Measurements from ENCODE around the gene GALNT9. TPM values are rescaled to one million over a fixed set of nuclear protein-coding genes. Genes with fewer than 3 reads are reported as not detected.

The GALNT9 gene
- total RNA-seq, 1 experiment from 2014 or later, result 0.44 TPM

DNA sequence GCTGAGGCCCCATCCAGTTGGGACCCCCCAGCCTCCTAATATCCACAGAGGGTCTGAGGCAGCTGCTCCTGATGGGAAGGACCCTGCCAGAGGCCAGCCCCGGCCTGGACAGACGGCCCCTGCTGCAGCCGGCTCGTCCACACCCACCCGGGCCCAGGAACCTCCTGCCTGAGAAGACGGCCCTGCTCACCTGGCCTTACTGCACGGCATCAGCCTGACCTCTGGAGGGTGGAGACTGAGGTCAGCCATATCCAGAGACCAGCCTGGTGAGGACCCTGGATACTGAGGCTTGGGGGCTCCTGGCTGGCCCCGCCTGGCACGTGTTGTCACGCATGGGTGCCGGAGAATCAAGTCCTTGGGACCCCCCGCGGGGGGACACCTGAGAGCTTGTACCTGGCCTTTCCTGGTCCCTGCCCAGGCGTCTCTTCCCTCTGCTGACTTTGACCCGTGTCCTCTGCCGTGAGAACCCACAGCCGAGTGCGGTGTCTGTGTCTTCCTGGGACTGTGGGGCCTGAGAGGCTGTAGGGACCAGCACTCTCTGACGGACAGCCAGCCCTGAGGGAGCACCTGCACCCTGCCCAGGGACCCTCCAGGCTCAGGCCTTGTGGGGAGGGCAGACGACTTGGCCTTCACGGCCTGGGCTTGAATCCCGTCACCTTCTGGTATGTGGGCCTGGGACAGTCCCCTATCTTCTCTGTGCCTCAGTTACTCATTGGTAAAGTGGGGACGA, 127.8 kb downstream of the GALNT9 start:
- BruUV-seq (replicated peaks), result no TSS peak
- ATAC-seq, result no peak
- Histone ChIP-seq H3F3A (ENCODE audit: low read length, unreplicated experiment) (no peaks in the 10 kb centered on the region), H3K4me3 (ENCODE audit: low read length) (no peak overlapping the region), H3K27ac (ENCODE audit: low read length) (no peak overlapping the region), H3K9ac (ENCODE audit: low read length) (no peak overlapping the region), H3K9me3 (ENCODE audit: low read length) (no peaks in the 10 kb centered on the region), H3K27me3 (ENCODE audit: low read length) (peaks cover 39% of the 10 kb centered on the region), H3K9me2 (replicated peaks; ENCODE audit: low read length) (no peaks in the 10 kb centered on the region), H3K36me3 (ENCODE audit: low read depth, low read length) (no peaks in the 10 kb centered on the region), H4K20me1 (ENCODE audit: low read length) (no peaks in the 10 kb centered on the region), H3K4me1 (ENCODE audit: insufficient read depth, low read length) (no peaks in the 10 kb centered on the region), H3K79me2 (ENCODE audit: low read length) (no peaks in the 10 kb centered on the region), H3K4me2 (ENCODE audit: low read length) (no peak overlapping the region), H2AFZ (ENCODE audit: low read length) (no peak overlapping the region)
- ChIA-PET CTCF (no interaction called here), POLR2A (ENCODE audit: unreplicated experiment) (no interaction called here)
- TF ChIP-seq EZH2 (IDR thresholded peaks at IDR 0.05; ENCODE audit: low read length, unreplicated experiment) (no peak), EZH2phosphoT487 (IDR thresholded peaks at IDR 0.05; ENCODE audit: borderline replicate concordance, low read length) (no peak)
- TF ChIP-seq, protein P1, sequence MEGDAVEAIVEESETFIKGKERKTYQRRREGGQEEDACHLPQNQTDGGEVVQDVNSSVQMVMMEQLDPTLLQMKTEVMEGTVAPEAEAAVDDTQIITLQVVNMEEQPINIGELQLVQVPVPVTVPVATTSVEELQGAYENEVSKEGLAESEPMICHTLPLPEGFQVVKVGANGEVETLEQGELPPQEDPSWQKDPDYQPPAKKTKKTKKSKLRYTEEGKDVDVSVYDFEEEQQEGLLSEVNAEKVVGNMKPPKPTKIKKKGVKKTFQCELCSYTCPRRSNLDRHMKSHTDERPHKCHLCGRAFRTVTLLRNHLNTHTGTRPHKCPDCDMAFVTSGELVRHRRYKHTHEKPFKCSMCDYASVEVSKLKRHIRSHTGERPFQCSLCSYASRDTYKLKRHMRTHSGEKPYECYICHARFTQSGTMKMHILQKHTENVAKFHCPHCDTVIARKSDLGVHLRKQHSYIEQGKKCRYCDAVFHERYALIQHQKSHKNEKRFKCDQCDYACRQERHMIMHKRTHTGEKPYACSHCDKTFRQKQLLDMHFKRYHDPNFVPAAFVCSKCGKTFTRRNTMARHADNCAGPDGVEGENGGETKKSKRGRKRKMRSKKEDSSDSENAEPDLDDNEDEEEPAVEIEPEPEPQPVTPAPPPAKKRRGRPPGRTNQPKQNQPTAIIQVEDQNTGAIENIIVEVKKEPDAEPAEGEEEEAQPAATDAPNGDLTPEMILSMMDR (conservative IDR thresholded peaks at IDR 0.05; ENCODE audit: low read depth, low read length), result no peak
- intact Hi-C loops (cut with micrococcal nuclease), result no loop called here
- no peak for DNase-seq

DNA sequence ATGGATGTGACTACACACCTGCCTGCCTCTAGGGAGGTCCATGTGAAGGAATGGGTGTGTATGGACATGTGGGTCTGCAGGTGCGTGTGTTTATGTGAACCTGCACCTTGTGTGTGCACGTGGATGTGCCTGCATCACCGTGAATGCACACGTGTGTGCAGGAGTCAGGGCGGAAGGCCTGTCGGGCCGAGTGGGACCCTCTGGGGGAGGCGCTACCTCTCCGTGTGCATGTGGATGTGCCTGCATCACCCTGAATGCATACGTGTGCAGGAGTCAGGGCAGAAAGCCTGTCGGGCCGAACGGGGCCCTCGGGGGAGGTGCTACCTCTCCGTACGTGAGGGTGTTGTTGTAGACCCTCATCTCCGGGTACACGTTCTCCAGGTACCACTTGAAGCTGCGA, 128.6 kb downstream of the GALNT9 start:
- Histone ChIP-seq H3K4me2 (ENCODE audit: low read length) (no peak overlapping the region), H3K9me2 (replicated peaks; ENCODE audit: low read length) (no peaks in the 10 kb centered on the region), H3K4me3 (ENCODE audit: low read length) (no peak overlapping the region), H3K79me2 (ENCODE audit: low read length) (no peaks in the 10 kb centered on the region), H4K20me1 (ENCODE audit: low read length) (no peaks in the 10 kb centered on the region), H3K27me3 (ENCODE audit: low read length) (peaks cover 32% of the 10 kb centered on the region), H2AFZ (ENCODE audit: low read length) (no peak overlapping the region), H3F3A (ENCODE audit: low read length, unreplicated experiment) (no peaks in the 10 kb centered on the region), H3K9me3 (ENCODE audit: low read length) (no peaks in the 10 kb centered on the region), H3K9ac (ENCODE audit: low read length) (no peak overlapping the region), H3K36me3 (ENCODE audit: low read depth, low read length) (no peaks in the 10 kb centered on the region), H3K4me1 (ENCODE audit: insufficient read depth, low read length) (no peaks in the 10 kb centered on the region), H3K27ac (ENCODE audit: low read length) (no peak overlapping the region)
- intact Hi-C loops (cut with micrococcal nuclease), result no loop called here
- ATAC-seq (no peak), DNase-seq (no peak)
- TF ChIP-seq, protein P1 (conservative IDR thresholded peaks at IDR 0.05; ENCODE audit: low read depth, low read length), result no peak
- TF ChIP-seq EZH2phosphoT487 (IDR thresholded peaks at IDR 0.05; ENCODE audit: borderline replicate concordance, low read length) (no peak), EZH2 (IDR thresholded peaks at IDR 0.05; ENCODE audit: low read length, unreplicated experiment) (no peak)
- ChIA-PET CTCF (no interaction called here), POLR2A (ENCODE audit: unreplicated experiment) (no interaction called here)
- BruUV-seq (replicated peaks), result no TSS peak

DNA sequence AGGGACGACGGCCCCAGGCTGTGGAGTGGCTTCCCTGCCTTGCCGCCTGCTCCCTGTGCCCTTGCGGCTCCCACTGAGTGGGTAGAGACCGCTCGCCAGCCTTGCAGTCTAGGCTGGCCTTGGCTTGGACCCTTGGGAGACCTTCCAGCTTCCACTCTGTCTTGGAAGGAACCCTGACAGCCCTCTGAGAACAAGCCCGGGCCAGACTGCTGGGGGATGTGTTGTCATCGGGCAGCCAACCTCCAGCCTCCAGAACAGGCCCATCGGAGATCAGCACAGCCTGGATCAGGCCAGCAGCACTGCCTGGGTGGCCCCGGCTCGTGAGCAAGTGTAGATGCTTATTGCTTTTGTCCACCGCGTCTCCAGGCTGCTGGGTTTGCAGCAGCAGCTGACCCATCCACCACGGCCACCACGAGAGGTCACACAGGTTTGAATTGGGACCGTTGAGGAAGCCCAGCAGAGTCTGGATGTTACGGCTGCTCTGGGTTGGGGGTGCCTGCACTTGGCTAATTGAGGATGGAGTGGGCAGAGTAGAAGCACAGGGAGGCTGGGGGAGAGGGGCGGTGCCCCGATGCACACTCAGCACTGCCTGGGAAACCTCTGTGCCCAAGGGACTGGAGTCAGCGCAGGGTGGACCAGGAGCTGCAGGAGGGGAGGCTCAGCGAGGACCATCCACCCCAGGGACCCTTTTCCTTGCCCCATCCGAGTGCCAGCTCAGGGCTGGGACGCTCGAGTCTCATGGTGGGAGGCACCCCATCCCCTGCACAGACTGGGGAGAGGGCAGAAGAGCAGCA, 129.7 kb downstream of the GALNT9 start:
- ChIA-PET CTCF (no interaction called here), POLR2A (ENCODE audit: unreplicated experiment) (no interaction called here)
- Histone ChIP-seq H3K9ac (ENCODE audit: low read length) (no peak overlapping the region), H3K4me1 (ENCODE audit: insufficient read depth, low read length) (no peaks in the 10 kb centered on the region), H3K36me3 (ENCODE audit: low read depth, low read length) (no peaks in the 10 kb centered on the region), H3K9me3 (ENCODE audit: low read length) (no peaks in the 10 kb centered on the region), H3K4me2 (ENCODE audit: low read length) (no peak overlapping the region), H3K27me3 (ENCODE audit: low read length) (peaks cover 21% of the 10 kb centered on the region), H4K20me1 (ENCODE audit: low read length) (no peaks in the 10 kb centered on the region), H3K9me2 (replicated peaks; ENCODE audit: low read length) (no peaks in the 10 kb centered on the region), H3K27ac (ENCODE audit: low read length) (no peak overlapping the region), H3K4me3 (ENCODE audit: low read length) (no peak overlapping the region), H3K79me2 (ENCODE audit: low read length) (no peaks in the 10 kb centered on the region), H3F3A (ENCODE audit: low read length, unreplicated experiment) (no peaks in the 10 kb centered on the region), H2AFZ (ENCODE audit: low read length) (no peak overlapping the region)
- BruUV-seq (replicated peaks), result no TSS peak
- TF ChIP-seq, protein P1 (conservative IDR thresholded peaks at IDR 0.05; ENCODE audit: low read depth, low read length), result no peak
- TF ChIP-seq EZH2 (IDR thresholded peaks at IDR 0.05; ENCODE audit: low read length, unreplicated experiment) (no peak), EZH2phosphoT487 (IDR thresholded peaks at IDR 0.05; ENCODE audit: borderline replicate concordance, low read length) (no peak)
- DNase-seq (no peak), ATAC-seq (no peak)
- intact Hi-C loops (cut with micrococcal nuclease), result no loop called here
